Panc1 (cell line): ENCODE results near the gene STAT3. TPM values are rescaled to one million over a fixed set of nuclear protein-coding genes. Genes with fewer than 3 reads are reported as not detected.
A peak's percentile ranks its signal among the peaks of the same experiment; 100 is the strongest.
"Not testable (repeated sequence)": the region's sequence is repeated elsewhere in the genome, so short reads cannot be mapped to it uniquely, and the experiment has no call there.

Experiments
- ATAC-seq: fragments of 200-7000 bp; cut with Tn5 transposase; 2 replicates; pipeline ENCODE4 v1.9.1; 2020; ENCODE audit warnings: mild to moderate bottlenecking, moderate library complexity
- BruUV-seq: library from RNA; stranded (reverse); fragments of 400-500 nt; replicated peaks from 2 replicates; lab custom pipeline; 2021; lab: Mats Ljungman, UMichigan
- CTCF ChIA-PET: fragments of 300-600 bp; sonication (Branson Sonifier 250); formaldehyde crosslinking; loops from one replicate; lab custom pipeline; 2022; ENCODE audit warnings: antibody characterized with exemption; lab: Charles Lee
- POLR2A ChIA-PET: fragments of 300-600 bp; sonication (Branson Sonifier 250); formaldehyde crosslinking; loops from one replicate; lab custom pipeline; 2022; ENCODE audit warnings: antibody characterized with exemption; lab: Charles Lee
- DNase-seq: peaks from one replicate; pipeline ENCODE4 v3.0.0-alpha.2; 2010; ENCODE audit warnings: low read depth, low spot score
- H3K27ac ChIP-seq: 2 replicates; pipeline ENCODE4 v1.5.1; 2011; ENCODE audit warnings: mild to moderate bottlenecking, low read length, inconsistent platforms
- H3K27me3 ChIP-seq: fragments of 200-500 bp; sonication (Bioruptor generic); 2 replicates; pipeline ENCODE4 v1.6.0; 2014; ENCODE audit warnings: low read length, inconsistent platforms; ENCODE audit not compliant: control insufficient read depth, insufficient read depth
- H3K36me3 ChIP-seq: fragments of 200-500 bp; sonication (Bioruptor generic); 2 replicates; pipeline ENCODE4 v1.5.1; 2014; ENCODE audit warnings: inconsistent platforms, mild to moderate bottlenecking, low read length, moderate library complexity; ENCODE audit not compliant: control insufficient read depth, insufficient read depth
- H3K4me1 ChIP-seq: 2 replicates; pipeline ENCODE4 v1.5.1; 2011; ENCODE audit warnings: inconsistent platforms, mild to moderate bottlenecking, low read length, moderate library complexity; ENCODE audit not compliant: control insufficient read depth, insufficient read depth
- H3K4me3 ChIP-seq, 2 experiments: 2 replicates each; pipeline ENCODE4 v1.5.1; 2011 to 2012; ENCODE audit warnings: low read depth in 2 of 2, low read length in 2 of 2, mild to moderate bottlenecking in 2 of 2, inconsistent platforms in 1 of 2, moderate library complexity in 1 of 2
- H3K9me3 ChIP-seq: fragments of 200-500 bp; sonication (Bioruptor generic); 2 replicates; pipeline ENCODE4 v1.5.1; 2014; ENCODE audit warnings: low read depth, mild to moderate bottlenecking, inconsistent platforms, low read length, moderate library complexity; ENCODE audit not compliant: control insufficient read depth, insufficient read depth
- CTCF ChIP-seq: fragments of 450-650 bp; IDR thresholded peaks from 2 replicates; pipeline ENCODE4 v1.5.1; 2017; ENCODE audit warnings: mild to moderate bottlenecking
- POLR2AphosphoS5 ChIP-seq: IDR thresholded peaks from 2 replicates; pipeline ENCODE4 v1.6.1; 2012; ENCODE audit warnings: mild to moderate bottlenecking, low read depth, low read length, moderate library complexity
- REST ChIP-seq, 2 experiments: IDR thresholded peaks; 2 replicates each; pipeline ENCODE4 v1.6.1; 2011 to 2012; ENCODE audit warnings: low read depth in 2 of 2, control low read depth in 1 of 2, low read length in 1 of 2, mild to moderate bottlenecking in 1 of 2, moderate library complexity in 1 of 2; ENCODE audit not compliant: insufficient read depth in 1 of 2
- SIN3A ChIP-seq: IDR thresholded peaks from 2 replicates; pipeline ENCODE4 v1.6.1; 2012; ENCODE audit warnings: low read depth, mild to moderate bottlenecking, low read length, moderate library complexity, borderline replicate concordance; ENCODE audit not compliant: insufficient read depth
- TCF7L2 ChIP-seq: IDR thresholded peaks from 2 replicates; pipeline ENCODE4 v1.6.1; 2011; ENCODE audit warnings: mild to moderate bottlenecking, low read depth, low read length, inconsistent platforms
- in situ Hi-C: cut with HindIII; loops from 2 replicates; pipeline ENCODE4 v1.10.0; 2016; ENCODE audit warnings: low sequenced_read_pairs, low pct_unique_long_range_greater_than_20kb
- intact Hi-C: fragments of 100-400 bp; cut with micrococcal nuclease; formaldehyde crosslinking; loops from one replicate; pipeline ENCODE4 v1.10.0; 2022; ENCODE audit not compliant: unreplicated experiment
- total RNA-seq: library from RNA; stranded (reverse); gene quantifications from one replicate; pipeline ENCODE4 v1.2.1, GENCODE V29; 2021; ENCODE audit not compliant: unreplicated experiment

STAT3 gene
- total RNA-seq, 1 experiment from 2014 or later = 287 TPM

GRCh38 chr17:42399121-42399520 lies 10.9 kb upstream of the STAT3 start:
- Histone ChIP-seq H3K4me1 (peaks cover 43% of the 10 kb centered on the region), H3K4me3 (no peak overlapping the region), H3K36me3 (no peaks in the 10 kb centered on the region), H3K9me3 (no peaks in the 10 kb centered on the region), H3K27ac (peak overlapping the region; percentile 84), H3K27me3 (no peaks in the 10 kb centered on the region)
- CTCF ChIA-PET = no interaction called here
- in situ Hi-C loops = no loop called here
- no peak for DNase-seq
- BruUV-seq = no TSS peak
- POLR2A ChIA-PET = interaction anchor here (0.6 to 1.0 kb wide), 2 partner anchors 10 to 24 kb away, joined by 3 read pairs; no protein-coding TSS in a partner anchor
- ATAC-seq = 0 out of 2 replicates have a peak, but pooled peaks have one; percentile 6
- intact Hi-C loops = no loop called here
- TF ChIP-seq POLR2AphosphoS5 (no peak), TCF7L2 (no peak), CTCF (no peak), SIN3A (no peak), REST (IDR thresholded peaks at IDR 0.05; ENCODE audit: insufficient read depth in 1 of 2, low read depth in 2 of 2, low read length in 1 of 2) (no peak)

- POLR2A ChIA-PET, H3K4me3 ChIP-seq, in situ Hi-C loops, BruUV-seq, H3K9me3 ChIP-seq, H3K27ac ChIP-seq, ATAC-seq, H3K27me3 ChIP-seq, DNase-seq, intact Hi-C loops, H3K36me3 ChIP-seq: not testable (repeated sequence)
- CTCF ChIA-PET = interaction anchor here (0.7 kb wide), 1 partner anchor 141 kb away, joined by 3 read pairs; the partner anchor contains the start of gene NAGLU
- peaks cover 22% of the 10 kb centered on the region for H3K4me1 ChIP-seq
These were observed 7.4 kb upstream of the STAT3 start for GRCh38 chr17:42395601-42396000.

- TF ChIP-seq CTCF = no peak
- no peak for TF ChIP-seq REST (IDR thresholded peaks at IDR 0.05; ENCODE audit: insufficient read depth in 1 of 2, low read depth in 2 of 2, low read length in 1 of 2)
- TF ChIP-seq TCF7L2 = no peak
- no peak for TF ChIP-seq POLR2AphosphoS5
- ChIA-PET POLR2A (no interaction called here), CTCF (no interaction called here)
- peaks cover 21% of the 10 kb centered on the region for H3K4me1 ChIP-seq
- peak overlapping the region; percentile 17; the same call in 1 of the 2 replicates for H3K27ac ChIP-seq
- no TSS peak for BruUV-seq
- no peaks in the 10 kb centered on the region for H3K9me3 ChIP-seq
- H3K36me3 ChIP-seq = no peaks in the 10 kb centered on the region
- in situ Hi-C loops = no loop called here
- H3K27me3 ChIP-seq = no peaks in the 10 kb centered on the region
- intact Hi-C loops = no loop called here
- H3K4me3 ChIP-seq = no peak overlapping the region
- DNase-seq (no peak), ATAC-seq (no peak)
These were observed 6.6 kb upstream of the STAT3 start for GRCh38 chr17:42394838-42395237.
